Stimulated activated CD8-positive, alpha-beta memory T cell treated with anti-CD3 and anti-CD28 coated beads, Interleukin-12 subunit alpha, Interleukin-12 subunit beta, amount 100 ng/mL, for 24 hours (primary cell): Measurements from ENCODE around the gene CRY2.
"Not testable (repeated sequence)": the region's sequence is repeated elsewhere in the genome, so short reads cannot be mapped to it uniquely, and the experiment has no call there.

Experiments used
- DNase-seq: peaks from one replicate; pipeline ENCODE4 v3.0.0-alpha.2; 2020; ENCODE audit errors: extremely low read depth

The CRY2 gene

GRCh38 chr11:45811571-45812290 is 35.5 kb upstream of the CRY2 start:
- DNase-seq: no peak

- DNase-seq: no peak
Measured at GRCh38 chr11:45812581-45813548, 34.4 kb upstream of the CRY2 start.

DNA sequence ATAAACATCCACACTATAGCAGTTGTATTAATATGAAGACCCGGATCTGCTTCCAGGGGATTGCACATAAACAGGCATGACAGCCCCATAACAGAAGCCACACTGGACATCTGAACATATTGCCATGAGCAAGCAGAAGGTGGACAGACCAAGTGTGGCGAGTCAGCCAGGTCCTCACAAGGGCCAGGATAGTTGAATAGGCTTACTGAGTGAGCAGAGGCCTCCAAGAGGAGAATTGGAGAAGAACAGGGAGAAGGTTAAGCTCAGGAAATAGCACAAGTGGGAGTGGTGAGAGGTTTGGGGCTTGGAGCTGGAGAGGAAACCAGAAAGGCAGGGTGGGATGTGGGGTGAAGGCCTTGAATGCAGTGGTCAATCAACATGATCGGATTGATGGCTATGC is 31.5 kb upstream of the CRY2 start:
- DNase-seq: no peak

GRCh38 chr11:45816614-45817013 is 30.7 kb upstream of the CRY2 start:
- DNase-seq: no peak

- no peak for DNase-seq
Measured at GRCh38 chr11:45817191-45817590, 30.1 kb upstream of the CRY2 start.

DNA sequence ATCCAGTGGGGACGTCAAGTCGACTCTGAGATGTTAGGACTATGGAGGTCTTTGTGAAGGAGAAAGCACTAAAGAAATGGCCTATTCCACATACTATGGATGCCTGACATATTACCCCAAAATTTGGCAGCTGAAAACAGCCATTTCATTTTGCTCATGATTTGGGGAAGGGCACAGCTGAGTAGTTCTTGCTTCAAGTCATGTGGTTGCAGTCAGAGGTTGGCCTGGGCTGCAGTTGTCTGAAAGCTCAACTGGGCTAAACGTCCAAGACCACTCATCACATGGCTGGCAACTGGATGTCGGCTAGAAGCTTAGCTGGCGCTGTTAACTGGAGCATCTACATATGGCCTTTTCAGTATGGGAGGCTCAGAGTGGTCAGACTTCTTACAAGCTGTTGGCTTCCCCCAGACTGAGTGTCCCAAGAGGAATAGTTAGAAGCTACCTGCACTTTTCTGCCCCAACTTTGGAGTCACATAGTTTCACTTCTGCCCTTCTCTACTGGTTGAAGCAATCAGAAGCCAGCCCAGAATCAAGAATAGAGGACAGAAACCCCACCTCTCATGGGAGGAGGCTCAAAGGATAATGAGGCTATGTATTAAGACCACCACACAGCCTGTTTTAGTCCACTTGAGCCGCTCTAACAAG is 28.2 kb upstream of the CRY2 start:
- DNase-seq: no peak

DNA sequence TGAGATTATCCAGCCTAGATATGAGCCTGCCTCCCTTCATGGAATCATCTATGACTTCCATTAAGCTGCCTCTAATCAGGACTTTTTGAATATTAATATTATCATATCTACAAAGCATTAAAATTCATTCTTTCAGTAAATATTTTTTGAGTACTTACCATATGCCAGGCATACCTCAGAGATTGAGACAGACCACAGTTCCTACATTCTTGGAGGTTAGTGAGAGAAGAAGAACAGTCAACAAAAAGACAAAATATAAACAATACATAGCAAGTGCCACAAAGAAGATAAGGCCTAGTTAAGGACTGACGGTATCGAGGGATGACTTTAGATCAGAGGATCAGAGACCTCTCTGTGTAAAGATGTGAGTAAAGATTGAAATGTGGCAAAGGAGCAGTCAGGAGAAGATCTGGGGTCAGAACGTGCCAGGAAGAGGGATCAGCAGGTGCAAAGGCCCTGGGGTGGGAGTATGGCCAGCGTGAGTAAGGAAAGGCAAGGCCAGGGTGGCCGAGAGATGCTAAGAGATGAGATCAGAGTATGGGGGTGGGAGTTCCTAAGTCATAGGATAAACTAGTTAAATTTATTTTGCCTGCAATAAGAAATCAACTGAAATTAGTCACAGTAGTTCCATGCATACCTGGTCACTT is 26.9 kb upstream of the CRY2 start:
- no peak for DNase-seq

DNA sequence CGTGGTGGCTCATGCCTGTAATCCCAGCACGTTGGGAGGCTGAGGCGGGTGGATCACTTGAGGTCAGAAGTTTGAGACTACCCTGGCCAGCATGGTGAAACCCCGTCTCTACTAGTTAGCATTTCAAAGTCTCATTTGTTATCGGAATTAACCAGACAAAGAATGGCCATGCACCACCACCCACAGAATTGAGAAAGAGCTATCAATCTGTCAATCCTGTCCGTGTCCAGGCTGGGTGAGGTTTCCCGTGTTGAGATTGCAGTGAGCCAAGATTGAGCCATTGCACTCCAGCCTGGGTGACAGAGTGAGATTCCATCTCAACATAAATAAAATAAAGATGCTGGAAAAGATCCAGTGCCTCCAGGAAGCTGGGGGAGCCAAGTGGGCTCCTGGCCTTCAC is 20.8 kb upstream of the CRY2 start:
- not testable (repeated sequence) for DNase-seq

GRCh38 chr11:45827123-45827522 is 20.2 kb upstream of the CRY2 start:
- DNase-seq: no peak

DNA sequence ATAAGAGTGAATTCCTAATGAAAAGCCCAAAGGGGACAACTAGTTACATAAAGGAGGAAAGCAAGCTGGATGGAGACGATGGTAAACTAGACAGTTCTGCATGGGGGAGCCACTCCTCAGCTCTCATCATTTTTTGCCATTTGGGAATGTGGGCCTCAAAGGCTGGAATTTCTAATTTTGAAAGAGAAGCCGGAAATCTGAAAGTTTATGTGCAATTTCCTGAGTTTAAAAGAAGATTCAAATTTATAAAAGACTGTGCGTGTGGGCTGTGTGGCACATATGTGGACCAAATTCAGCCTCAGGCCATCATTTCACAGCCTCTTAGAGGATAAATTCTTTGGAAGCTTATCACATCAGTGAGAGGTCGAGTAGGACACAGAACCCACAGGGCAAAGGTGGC is 18.3 kb upstream of the CRY2 start:
- no peak for DNase-seq

DNA sequence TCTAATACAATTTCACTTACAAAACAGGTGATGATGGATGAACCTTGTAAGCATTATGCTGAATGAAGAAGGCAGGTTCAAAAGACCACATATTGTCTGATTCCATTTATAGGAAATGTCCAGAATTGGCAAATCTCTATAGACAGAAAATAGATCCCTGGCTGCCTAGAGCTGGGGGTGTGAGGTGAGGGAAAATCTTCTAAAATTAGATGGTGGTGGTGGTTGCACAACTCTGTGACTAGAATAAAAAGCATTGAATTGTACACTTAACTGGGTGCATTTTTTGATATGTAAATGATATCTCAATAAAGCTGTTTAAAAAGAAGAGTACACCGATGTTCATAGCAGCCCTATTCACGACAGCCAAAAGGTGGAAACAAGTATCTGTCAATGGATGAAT is 16.7 kb upstream of the CRY2 start:
- no peak for DNase-seq

- no peak for DNase-seq
Measured at GRCh38 chr11:45832811-45833441, 14.3 kb upstream of the CRY2 start.

GRCh38 chr11:45833761-45834160 is 13.5 kb upstream of the CRY2 start:
- no peak for DNase-seq

DNA sequence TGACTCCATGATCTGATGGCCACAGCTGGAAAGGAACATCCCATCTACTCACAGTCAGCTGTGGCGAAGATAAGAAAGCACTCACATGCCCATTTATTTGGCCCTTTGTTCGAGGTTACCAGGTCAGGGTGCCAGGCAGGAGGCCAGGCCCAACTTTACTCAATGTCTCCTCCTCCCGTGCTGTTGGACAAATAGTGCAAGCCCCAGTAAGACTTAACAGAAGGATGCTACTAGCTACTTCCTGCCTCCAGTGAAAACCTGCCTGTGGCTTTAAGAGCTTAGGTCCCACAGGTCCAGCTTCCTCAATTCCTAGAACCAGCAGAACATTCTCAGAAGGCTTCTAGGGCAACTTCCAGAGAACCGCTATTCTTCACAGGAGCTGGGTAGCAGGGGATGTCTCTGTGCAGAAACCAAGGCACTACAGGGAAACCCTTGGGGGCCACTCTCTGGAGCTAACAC is 12.9 kb upstream of the CRY2 start:
- DNase-seq: no peak

DNA sequence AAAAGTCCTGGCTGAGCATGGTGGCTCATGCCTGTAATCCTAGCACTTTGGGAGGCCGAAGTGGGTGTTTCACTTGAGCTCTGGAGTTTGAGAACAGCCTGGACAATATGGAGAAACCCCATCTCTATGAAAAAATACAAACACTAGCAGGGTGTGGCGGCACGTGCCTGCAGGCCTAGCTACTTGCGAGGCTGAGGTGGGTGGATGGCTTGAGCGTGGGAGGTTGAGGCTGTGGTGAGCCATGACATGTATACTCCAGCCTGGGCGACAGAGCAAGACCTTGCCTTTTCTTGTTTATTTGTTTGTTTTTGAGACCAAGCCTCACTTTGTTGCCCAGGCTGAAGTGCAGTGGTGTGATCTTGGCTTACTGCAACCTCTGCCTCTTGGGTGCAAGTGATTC is 8.1 kb upstream of the CRY2 start:
- no peak for DNase-seq

- not testable (repeated sequence) for DNase-seq
Measured at GRCh38 chr11:45840251-45840650, 7.0 kb upstream of the CRY2 start.

DNA sequence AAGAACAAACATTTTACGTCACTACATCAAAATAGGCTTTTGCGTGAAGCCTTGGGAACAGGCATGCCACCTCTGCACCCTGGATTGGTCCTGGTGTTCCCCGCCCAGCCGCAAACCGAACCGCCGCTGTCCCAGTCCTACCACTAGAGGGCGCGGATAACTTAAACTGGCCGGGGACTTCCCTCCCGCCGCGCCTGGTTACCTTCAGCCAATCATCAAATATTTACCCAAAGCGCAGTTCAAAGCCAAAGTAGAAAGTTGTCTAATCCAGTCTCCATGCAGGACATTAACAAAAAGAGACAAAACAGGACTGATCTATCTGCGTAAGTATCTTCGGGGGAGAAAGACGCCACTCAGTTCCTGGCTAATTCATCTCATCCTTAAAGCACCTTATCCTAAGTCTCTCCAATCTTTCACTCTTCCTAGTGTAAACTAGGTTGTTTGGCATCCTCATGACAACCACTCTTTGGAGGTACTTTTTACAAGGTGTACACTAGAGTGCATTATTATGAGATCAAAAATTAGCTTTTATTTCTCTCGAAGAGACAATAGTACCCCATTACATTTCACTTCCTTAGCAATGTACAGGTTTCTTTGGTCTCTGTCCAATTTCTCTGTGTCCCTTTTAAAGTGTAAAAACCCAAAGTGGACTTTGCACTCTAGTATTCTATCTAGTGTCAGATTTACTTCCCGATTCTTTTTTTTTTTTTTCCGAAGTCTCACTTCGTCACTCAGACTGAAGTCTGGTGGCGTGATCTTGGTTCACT is 3.9 kb upstream of the CRY2 start:
- peak; percentile 61 for DNase-seq

DNA sequence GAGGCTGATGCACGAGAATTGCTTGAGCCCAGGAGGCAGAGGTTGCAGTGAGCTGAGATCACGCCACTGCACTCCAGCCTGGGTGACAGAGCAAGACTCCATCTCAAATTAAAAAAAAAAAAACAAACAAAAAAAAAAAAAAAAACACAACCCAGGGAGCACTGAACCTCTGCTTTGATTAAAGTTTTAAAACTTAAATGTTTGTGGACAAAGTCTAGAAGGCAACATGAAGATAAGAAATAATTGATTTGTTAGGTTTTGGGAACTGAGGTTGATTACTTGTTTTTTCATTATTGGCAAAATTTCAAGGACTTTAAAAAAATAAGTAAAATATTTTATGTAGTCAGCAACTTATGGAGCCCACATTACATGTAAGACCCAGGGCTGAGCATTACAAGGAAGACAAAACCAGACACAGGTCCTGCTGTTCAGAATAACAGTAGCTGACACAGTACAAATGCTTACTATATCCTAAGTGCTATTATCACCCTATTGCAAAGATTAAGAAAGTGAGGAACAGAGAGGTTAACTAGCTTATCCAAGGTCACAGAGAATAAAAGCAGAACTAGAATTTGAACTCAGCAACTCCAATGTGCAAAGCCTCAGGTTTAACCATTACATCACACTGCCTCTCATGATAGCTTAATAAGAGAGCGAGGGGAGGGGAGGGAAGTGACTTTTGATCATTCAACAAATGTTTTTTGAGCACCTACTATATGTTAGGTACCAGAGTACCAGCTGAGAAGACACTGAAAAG is 2.3 kb upstream of the CRY2 start:
- no peak for DNase-seq

DNA sequence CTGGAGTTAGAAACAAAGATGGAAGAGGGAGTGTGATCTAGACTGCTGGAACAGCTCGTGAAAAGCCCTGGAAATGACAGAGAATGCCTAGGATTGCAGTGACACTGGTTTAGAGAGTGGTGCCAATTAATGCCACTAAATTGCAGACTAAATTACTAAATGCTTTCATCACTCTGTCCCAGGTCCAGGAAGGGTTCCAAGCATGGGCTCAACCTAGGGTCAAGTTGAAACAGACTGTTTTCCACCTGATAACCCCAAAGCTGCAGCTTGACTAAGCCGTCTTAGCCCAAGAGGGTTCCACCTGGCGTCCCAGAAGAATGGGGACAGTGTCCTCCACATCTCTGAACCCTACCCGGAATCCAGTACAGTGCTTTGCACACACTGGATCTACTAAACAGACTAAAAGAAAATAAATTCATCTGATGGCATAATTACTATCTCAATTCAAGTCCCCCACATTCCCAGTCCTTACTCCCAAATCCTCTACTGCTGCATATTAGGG is 1.1 kb upstream of the CRY2 start:
- no peak for DNase-seq

DNA sequence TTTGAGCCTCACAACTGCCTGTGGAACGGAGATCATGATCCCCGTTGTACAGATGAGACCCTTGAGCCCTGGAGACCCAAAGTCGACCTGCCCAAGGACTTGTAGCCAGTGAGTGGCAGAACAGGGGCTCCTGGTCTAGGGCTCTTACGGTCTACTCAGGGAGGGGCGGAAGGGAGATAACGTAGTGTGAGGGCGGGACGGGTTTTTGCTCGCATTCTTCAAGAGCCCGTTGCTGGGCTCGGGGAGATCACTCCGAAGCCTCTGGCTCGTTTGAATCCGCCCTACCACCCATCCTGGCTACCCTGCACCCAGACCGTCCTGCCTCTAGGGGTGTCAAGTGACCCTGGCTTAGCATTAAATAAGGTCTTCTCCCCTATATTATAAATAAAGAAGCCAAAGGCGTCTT is 639 bp downstream of the CRY2 start:
- no peak for DNase-seq
